Small intestine (tissue), 7 donors: Measurements from ENCODE around the gene TESMIN. TPM values are rescaled to one million over a fixed set of nuclear protein-coding genes. Genes with fewer than 3 reads are reported as not detected.

ENCODE experiments used
- DNase-seq, 2 donors: peaks; one replicate each; pipeline versions ENCODE4 v3.0.0 to v3.0.0-alpha.2; 2013
- FAIRE-seq: peaks from 2 replicates; lab custom pipeline; 2012; peaks lifted over from hg19 to GRCh38; lab: Jason Lieb, UNC
- H3K27ac ChIP-seq, 3 donors: one replicate each; pipeline ENCODE4 v1.5.1; 2013; ENCODE audit warnings: low read length in 2 of 3, mild to moderate bottlenecking in 2 of 3, control low read depth in 1 of 3, inconsistent platforms in 1 of 3, low read depth in 1 of 3, moderate library complexity in 1 of 3
- H3K27me3 ChIP-seq, 3 donors: one replicate each; pipeline ENCODE4 v1.6.1; 2013; ENCODE audit warnings: low read length in 3 of 3, inconsistent platforms in 1 of 3; ENCODE audit not compliant: control insufficient read depth in 3 of 3, insufficient read depth in 3 of 3
- H3K36me3 ChIP-seq, 3 donors: one replicate each; pipeline ENCODE4 v1.6.1; 2013; ENCODE audit warnings: low read length in 3 of 3, inconsistent platforms in 1 of 3, low read depth in 1 of 3, mild to moderate bottlenecking in 1 of 3, moderate library complexity in 1 of 3; ENCODE audit not compliant: control insufficient read depth in 3 of 3, insufficient read depth in 2 of 3
- H3K4me1 ChIP-seq, 3 donors: one replicate each; pipeline ENCODE4 v1.6.1; 2013; ENCODE audit warnings: low read length in 2 of 3, inconsistent platforms in 1 of 3, low read depth in 1 of 3, mild to moderate bottlenecking in 1 of 3, moderate library complexity in 1 of 3; ENCODE audit not compliant: control insufficient read depth in 3 of 3, insufficient read depth in 2 of 3
- H3K4me3 ChIP-seq, 3 donors: one replicate each; pipeline ENCODE4 v1.5.1; 2013; ENCODE audit warnings: low read length in 3 of 3, control low read depth in 1 of 3, inconsistent platforms in 1 of 3, low read depth in 1 of 3, mild to moderate bottlenecking in 1 of 3, moderate library complexity in 1 of 3
- H3K9me3 ChIP-seq, 2 donors: one replicate each; pipeline ENCODE4 v1.6.1; 2013; ENCODE audit warnings: low read depth in 1 of 2, low read length in 1 of 2; ENCODE audit not compliant: control insufficient read depth in 2 of 2, insufficient read depth in 1 of 2
- WGBS, 3 donors: extraction: QIAGEN DNeasy Blood & Tissue Kit; methylation state at CpG; one replicate each; pipeline ENCODE4 v1.1.7; 2013; 5-methylcytosine and 5-hydroxymethylcytosine counted together
- polyA plus RNA-seq, 4 donors: library from polyadenylated mRNA; stranded (reverse) in 3 of 4; unstranded in 1 of 4; fragments of 200-250 nt in 3 of 4; fragments of 120-200 nt in 1 of 4; gene quantifications; one replicate each; pipeline versions ENCODE4 v1.2.1 to v1.2.3, GENCODE V29; 2013
- donor health status: healthy with polysubstance abuse.
- donor health status: control.
- donor health status: control.
- donor health status: Bipolar disorder and iron deficiency.
- donor health status: healthy.

Gene TESMIN
- polyA plus RNA-seq, 4 donors = 1.1 to 8.8 (median 4.4) TPM

DNA sequence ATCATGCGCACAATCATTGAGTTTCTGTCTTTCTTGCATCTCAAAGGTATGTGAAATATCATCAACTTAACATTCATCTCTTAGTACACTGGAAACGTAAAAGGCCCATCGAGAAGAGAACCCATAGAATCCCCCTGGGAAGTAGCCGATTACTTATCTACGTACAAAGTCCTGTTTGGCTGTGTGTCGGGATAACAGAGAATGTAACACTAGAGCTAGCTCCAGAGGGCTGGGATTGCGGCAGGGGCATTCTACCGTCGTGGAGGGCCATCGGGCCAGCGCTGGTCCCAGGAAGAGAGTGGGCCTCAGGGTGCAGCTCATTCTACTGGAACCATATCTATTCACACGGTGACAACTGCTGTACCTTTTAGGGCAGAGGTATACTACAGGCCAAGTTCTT, 62.4 kb downstream of the TESMIN start:
- DNase-seq (no peak), FAIRE-seq (no peak)
- Histone ChIP-seq H3K4me1 (peaks cover 0 to 15% (median 0%) of the 10 kb centered on the region in 3 donors), H3K9me3 (no peaks in the 10 kb centered on the region), H3K36me3 (no peaks in the 10 kb centered on the region), H3K27me3 (peaks cover 0 to 26% (median 24%) of the 10 kb centered on the region in 3 donors), H3K4me3 (no peak overlapping the region), H3K27ac (no peak overlapping the region)
- 41 to 75% (median 50%) methylated on average over 12 of the region's 12 CpGs for WGBS, 3 donors

GRCh38 chr11:68687986-68688385, 63.3 kb downstream of the TESMIN start:
- Histone ChIP-seq H3K4me1 (peaks cover 0 to 15% (median 0%) of the 10 kb centered on the region in 3 donors), H3K27ac (no peak overlapping the region), H3K27me3 (peaks cover 0 to 33% (median 27%) of the 10 kb centered on the region in 3 donors), H3K9me3 (no peaks in the 10 kb centered on the region), H3K4me3 (no peak overlapping the region), H3K36me3 (no peaks in the 10 kb centered on the region)
- WGBS, 3 donors = 77 to 90% (median 87%) methylated on average over 14 of the region's 14 CpGs
- no peak for DNase-seq
- no peak for FAIRE-seq

DNA sequence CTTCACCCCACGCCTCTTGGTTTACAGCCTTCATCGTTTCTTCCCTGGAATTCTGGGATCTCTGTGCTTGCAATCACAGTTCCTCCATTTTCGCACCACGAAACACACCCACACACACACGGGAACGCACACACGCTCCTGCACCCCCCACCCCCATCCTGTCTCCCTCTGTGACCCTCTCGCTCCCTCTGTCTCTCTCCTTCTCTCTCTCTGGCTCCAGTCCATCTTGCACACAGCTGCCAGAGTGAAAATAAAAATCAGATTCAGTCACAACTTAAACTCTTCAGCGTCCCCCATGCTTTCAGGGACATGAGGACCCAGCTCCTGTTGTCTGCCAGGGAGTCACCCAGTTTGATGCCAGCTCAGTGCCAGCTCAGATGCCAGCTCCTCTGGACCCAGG, 64.0 kb downstream of the TESMIN start:
- WGBS, 3 donors = 64 to 76% (median 73%) methylated on average over 9 of the region's 9 CpGs
- H3K9me3 ChIP-seq = no peaks in the 10 kb centered on the region
- no peak overlapping the region for H3K27ac ChIP-seq
- H3K4me3 ChIP-seq = no peak overlapping the region
- DNase-seq = no peak
- peaks cover 0 to 15% (median 0%) of the 10 kb centered on the region in 3 donors for H3K4me1 ChIP-seq
- FAIRE-seq = no peak
- peaks cover 0 to 39% (median 27%) of the 10 kb centered on the region in 3 donors for H3K27me3 ChIP-seq
- no peaks in the 10 kb centered on the region for H3K36me3 ChIP-seq

- 84 to 91% (median 87%) methylated on average over 12 of the region's 12 CpGs for WGBS, 3 donors
- DNase-seq = no peak
- no peak overlapping the region for H3K27ac ChIP-seq
- no peak overlapping the region for H3K4me3 ChIP-seq
- no peak for FAIRE-seq
- H3K4me1 ChIP-seq = peaks cover 0 to 15% (median 0%) of the 10 kb centered on the region in 3 donors
- H3K9me3 ChIP-seq = no peaks in the 10 kb centered on the region
- H3K27me3 ChIP-seq = peaks cover 0 to 40% (median 27%) of the 10 kb centered on the region in 3 donors
- H3K36me3 ChIP-seq = no peaks in the 10 kb centered on the region
These were observed 64.8 kb downstream of the TESMIN start for GRCh38 chr11:68686486-68686885.

- Histone ChIP-seq H3K4me1 (peaks cover 0 to 15% (median 0%) of the 10 kb centered on the region in 3 donors), H3K27me3 (peaks cover 0 to 40% (median 27%) of the 10 kb centered on the region in 3 donors), H3K9me3 (no peaks in the 10 kb centered on the region), H3K36me3 (no peaks in the 10 kb centered on the region), H3K4me3 (no peak overlapping the region), H3K27ac (no peak overlapping the region)
- WGBS, 3 donors = 90 to 96% (median 93%) methylated on average over 18 of the region's 18 CpGs
- DNase-seq = no peak
- FAIRE-seq = no peak
These were observed 65.5 kb downstream of the TESMIN start for GRCh38 chr11:68685656-68686380.

- no peak for FAIRE-seq
- Histone ChIP-seq H3K9me3 (no peaks in the 10 kb centered on the region), H3K4me1 (peaks cover 0 to 14% (median 0%) of the 10 kb centered on the region in 3 donors), H3K4me3 (peak within 1 kb of the TSS in 2 of 3 donors; percentile 10 to 26), H3K27me3 (peaks cover 0 to 40% (median 30%) of the 10 kb centered on the region in 3 donors), H3K27ac (no peak within 1 kb of the TSS), H3K36me3 (no peaks in the 10 kb centered on the region)
- peak in 1 of 2 donors; percentile 56 for DNase-seq
- WGBS, 3 donors = 5 to 12% (median 11%) methylated on average over 64 to 113 of the region's 113 CpGs
These were observed 66.6 kb downstream of the TESMIN start, which contains the start of gene GAL for GRCh38 chr11:68684385-68685356. Gene GAL (plus strand): TSS chr11:68684544. CDS start chr11:68684924, 380 bp downstream.

DNA sequence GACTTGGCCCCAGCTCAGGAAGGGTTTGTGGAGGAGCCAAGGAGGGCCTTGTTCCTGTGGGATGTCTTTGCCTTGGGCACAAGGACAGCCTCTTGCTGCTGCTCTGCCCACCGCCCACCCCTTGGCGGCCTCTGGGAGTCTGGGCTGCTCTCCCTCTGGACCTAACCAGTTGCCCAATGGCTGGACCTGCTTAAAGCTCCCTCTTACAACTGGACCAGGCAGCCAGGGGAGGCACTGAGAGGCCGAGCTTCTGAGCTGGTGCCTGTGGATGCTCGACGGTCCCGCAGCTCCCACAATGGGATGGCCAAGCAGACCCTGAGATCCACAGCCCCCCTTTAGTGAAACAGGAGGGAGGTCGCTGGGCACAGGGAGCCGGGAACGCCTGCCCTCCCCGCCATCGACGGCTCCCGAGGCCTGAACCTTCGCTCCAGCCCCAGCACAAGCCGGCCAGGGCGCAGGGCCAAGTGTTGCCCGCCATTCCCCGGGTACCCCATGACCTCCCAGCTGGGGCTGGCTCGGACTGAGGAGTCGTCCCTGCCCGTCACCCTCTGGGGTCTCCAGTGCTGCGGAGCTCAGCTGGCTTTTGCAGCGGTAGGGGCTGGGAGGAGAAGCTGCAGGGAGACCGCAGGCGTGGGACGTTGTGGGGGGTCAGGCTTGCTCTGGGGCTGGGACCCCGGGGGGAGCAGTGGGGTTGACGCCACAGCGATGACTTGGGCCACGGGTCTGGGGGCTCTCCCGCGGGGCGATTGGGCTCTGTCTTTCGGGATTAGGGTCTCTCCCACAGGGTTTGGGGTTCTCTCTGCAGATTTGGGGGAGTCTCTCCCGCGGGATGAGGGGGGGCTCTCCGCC, 67.6 kb downstream of the TESMIN start:
- H3K27me3 ChIP-seq = peaks cover 0 to 40% (median 32%) of the 10 kb centered on the region in 3 donors
- H3K4me3 ChIP-seq = no peak overlapping the region
- H3K27ac ChIP-seq = no peak overlapping the region
- H3K36me3 ChIP-seq = no peaks in the 10 kb centered on the region
- peaks cover 0 to 5% (median 0%) of the 10 kb centered on the region in 3 donors for H3K4me1 ChIP-seq
- FAIRE-seq (no peak), DNase-seq (no peak)
- WGBS, 3 donors = 33 to 47% (median 41%) methylated on average over 31 to 37 of the region's 37 CpGs
- H3K9me3 ChIP-seq = no peaks in the 10 kb centered on the region
